Large intestine (tissue), 3 donors: Measurements from ENCODE around the gene GRIN2D. TPM values are rescaled to one million over a fixed set of nuclear protein-coding genes. Genes with fewer than 3 reads are reported as not detected.
A peak's percentile ranks its signal among the peaks of the same experiment; 100 is the strongest.

Experiments used
- DNase-seq, 2 donors: peaks; one replicate each; pipeline versions ENCODE4 v3.0.0 to v3.0.0-alpha.2; 2013
- H3K27ac ChIP-seq: one replicate; pipeline ENCODE4 v1.5.1; 2013; ENCODE audit warnings: low read length
- H3K27me3 ChIP-seq: 2 replicates; pipeline ENCODE4 v1.6.1; 2013; ENCODE audit warnings: low read length; ENCODE audit not compliant: control insufficient read depth, insufficient read depth
- H3K36me3 ChIP-seq: 2 replicates; pipeline ENCODE4 v1.6.1; 2013; ENCODE audit warnings: low read length; ENCODE audit not compliant: control insufficient read depth, insufficient read depth
- H3K4me1 ChIP-seq: one replicate; pipeline ENCODE4 v1.6.1; 2013; ENCODE audit warnings: low read length; ENCODE audit not compliant: control insufficient read depth, insufficient read depth
- H3K4me3 ChIP-seq: one replicate; pipeline ENCODE4 v1.5.1; 2013; ENCODE audit warnings: low read length
- H3K9me3 ChIP-seq: one replicate; pipeline ENCODE4 v1.6.1; 2013; ENCODE audit warnings: mild to moderate bottlenecking, low read depth, low read length, moderate library complexity; ENCODE audit not compliant: control insufficient read depth
- WGBS: methylation state at CpG from one replicate; pipeline ENCODE4 v1.1.5; 2013; ENCODE audit warnings: low lambda C conversion rate; ENCODE audit not compliant: insufficient coverage; 5-methylcytosine and 5-hydroxymethylcytosine counted together
- polyA plus RNA-seq: library from polyadenylated mRNA; unstranded; fragments of 120-200 nt; gene quantifications from one replicate; pipeline ENCODE4 v1.2.1, GENCODE V29; 2013

Gene GRIN2D
- polyA plus RNA-seq, 1 donor = 0.48 TPM

- Histone ChIP-seq H3K36me3 (no peaks in the 10 kb centered on the region), H3K9me3 (no peaks in the 10 kb centered on the region), H3K27me3 (no peaks in the 10 kb centered on the region), H3K4me1 (peaks cover 6% of the 10 kb centered on the region), H3K27ac (no peak overlapping the region), H3K4me3 (no peak overlapping the region)
- WGBS = no CpG with 5 or more reads among the region's 5 CpGs
- no peak for DNase-seq
These were observed 34.3 kb upstream of the GRIN2D start for GRCh38 chr19:48359123-48359522.

GRCh38 chr19:48361912-48362311 is 31.6 kb upstream of the GRIN2D start:
- Histone ChIP-seq H3K4me1 (peaks cover 12% of the 10 kb centered on the region), H3K27ac (no peak overlapping the region), H3K4me3 (no peak overlapping the region), H3K36me3 (no peaks in the 10 kb centered on the region), H3K27me3 (no peaks in the 10 kb centered on the region), H3K9me3 (no peaks in the 10 kb centered on the region)
- no CpG with 5 or more reads among the region's 3 CpGs for WGBS
- no peak for DNase-seq

GRCh38 chr19:48362716-48363499 is 30.6 kb upstream of the GRIN2D start:
- peak overlapping the region; percentile 74 for H3K4me3 ChIP-seq
- H3K27me3 ChIP-seq = no peaks in the 10 kb centered on the region
- 60% methylated on average over 1 of the region's 26 CpGs for WGBS
- no peaks in the 10 kb centered on the region for H3K9me3 ChIP-seq
- no peaks in the 10 kb centered on the region for H3K36me3 ChIP-seq
- H3K27ac ChIP-seq = peak overlapping the region; percentile 97
- peaks cover 12% of the 10 kb centered on the region for H3K4me1 ChIP-seq
- peak; percentile 96 for DNase-seq

- DNase-seq = no peak
- no peaks in the 10 kb centered on the region for H3K27me3 ChIP-seq
- no peaks in the 10 kb centered on the region for H3K9me3 ChIP-seq
- peak overlapping the region; percentile 97 for H3K27ac ChIP-seq
- no peaks in the 10 kb centered on the region for H3K36me3 ChIP-seq
- WGBS = no CpG with 5 or more reads among the region's 10 CpGs
- H3K4me1 ChIP-seq = peaks cover 12% of the 10 kb centered on the region
- H3K4me3 ChIP-seq = peak overlapping the region; percentile 74
These were observed 30.0 kb upstream of the GRIN2D start for GRCh38 chr19:48363500-48363809.

GRCh38 chr19:48363810-48364597 is 29.5 kb upstream of the GRIN2D start, which contains the start of the genes SYNGR4 and TMEM143:
Gene SYNGR4, plus strand, starts transcription at chr19:48364367. Its CDS starts 1,476 bp downstream, at chr19:48365843.
Gene TMEM143, minus strand, starts transcription at chr19:48363940. Its CDS starts 20 bp downstream, at chr19:48363920.
- H3K27me3 ChIP-seq = no peaks in the 10 kb centered on the region
- H3K4me3 ChIP-seq = peak within 1 kb of the TSS; percentile 74
- no peaks in the 10 kb centered on the region for H3K9me3 ChIP-seq
- WGBS = no CpG with 5 or more reads among the region's 59 CpGs
- H3K36me3 ChIP-seq = no peaks in the 10 kb centered on the region
- H3K27ac ChIP-seq = peak within 1 kb of the TSS; percentile 97
- peaks cover 16% of the 10 kb centered on the region for H3K4me1 ChIP-seq
- DNase-seq = peak; percentile 100

- Histone ChIP-seq H3K36me3 (no peaks in the 10 kb centered on the region), H3K9me3 (no peaks in the 10 kb centered on the region), H3K4me3 (peak overlapping the region; percentile 74), H3K4me1 (peaks cover 21% of the 10 kb centered on the region), H3K27me3 (no peaks in the 10 kb centered on the region), H3K27ac (peak overlapping the region; percentile 97)
- WGBS = no CpG with 5 or more reads among the region's 10 CpGs
- DNase-seq = no peak
These were observed 28.7 kb upstream of the GRIN2D start for GRCh38 chr19:48364598-48365348.

- Histone ChIP-seq H3K27me3 (no peaks in the 10 kb centered on the region), H3K4me3 (no peak overlapping the region), H3K4me1 (peaks cover 21% of the 10 kb centered on the region), H3K27ac (no peak overlapping the region), H3K36me3 (no peaks in the 10 kb centered on the region), H3K9me3 (no peaks in the 10 kb centered on the region)
- no CpG with 5 or more reads among the region's 11 CpGs for WGBS
- DNase-seq = no peak
These were observed 27.9 kb upstream of the GRIN2D start for GRCh38 chr19:48365602-48366001.

GRCh38 chr19:48367855-48368254 is 25.6 kb upstream of the GRIN2D start:
- H3K9me3 ChIP-seq = no peaks in the 10 kb centered on the region
- H3K27me3 ChIP-seq = no peaks in the 10 kb centered on the region
- no peak for DNase-seq
- H3K36me3 ChIP-seq = no peaks in the 10 kb centered on the region
- no CpG with 5 or more reads among the region's 5 CpGs for WGBS
- H3K27ac ChIP-seq = no peak overlapping the region
- peaks cover 21% of the 10 kb centered on the region for H3K4me1 ChIP-seq
- H3K4me3 ChIP-seq = no peak overlapping the region

GRCh38 chr19:48368936-48369335 is 24.5 kb upstream of the GRIN2D start:
- peaks cover 15% of the 10 kb centered on the region for H3K4me1 ChIP-seq
- DNase-seq = peak; percentile 62 to 87
- H3K9me3 ChIP-seq = no peaks in the 10 kb centered on the region
- peak overlapping the region; percentile 4 for H3K27ac ChIP-seq
- H3K4me3 ChIP-seq = no peak overlapping the region
- H3K27me3 ChIP-seq = no peaks in the 10 kb centered on the region
- no peaks in the 10 kb centered on the region for H3K36me3 ChIP-seq
- WGBS = no CpG with 5 or more reads among the region's 14 CpGs

GRCh38 chr19:48370955-48371354 is 22.5 kb upstream of the GRIN2D start:
- DNase-seq = no peak
- H3K27ac ChIP-seq = no peak overlapping the region
- peaks cover 9% of the 10 kb centered on the region for H3K4me1 ChIP-seq
- no peaks in the 10 kb centered on the region for H3K27me3 ChIP-seq
- H3K36me3 ChIP-seq = no peaks in the 10 kb centered on the region
- no peak overlapping the region for H3K4me3 ChIP-seq
- WGBS = no CpG with 5 or more reads among the region's 4 CpGs
- H3K9me3 ChIP-seq = no peaks in the 10 kb centered on the region
